Epithelial cell of esophagus (primary cell): ENCODE data around the gene FAM241B.

Experiments used
- DNase-seq: peaks from one replicate; pipeline ENCODE4 v3.0.0; 2010; ENCODE audit warnings: low read depth
- H3K4me3 ChIP-seq: 2 replicates; pipeline ENCODE4 v1.5.1; 2011; ENCODE audit warnings: mild to moderate bottlenecking, low read length, control low read depth
- CTCF ChIP-seq: IDR thresholded peaks from 2 replicates; pipeline ENCODE4 v1.5.1; 2011; ENCODE audit warnings: low read depth, mild to moderate bottlenecking, low read length, control low read depth, inconsistent platforms; ENCODE audit not compliant: insufficient read depth; ENCODE audit errors: missing control alignments

FAM241B gene

GRCh38 chr10:69679736-69680135, 49.7 kb downstream of the FAM241B start:
- DNase-seq, result no peak
- TF ChIP-seq CTCF, result no peak

GRCh38 chr10:69680610-69681009, 50.6 kb downstream of the FAM241B start:
- H3K4me3 ChIP-seq, result no peak overlapping the region
- TF ChIP-seq CTCF, result no peak
- DNase-seq, result no peak

More at GRCh38 chr10:69679736-69680135, 49.7 kb downstream of the FAM241B start:
- no peak overlapping the region for H3K4me3 ChIP-seq

- DNase-seq, result no peak
- TF ChIP-seq CTCF, result no peak
- H3K4me3 ChIP-seq, result no peak overlapping the region
These were observed 51.4 kb downstream of the FAM241B start for GRCh38 chr10:69681436-69681835.

GRCh38 chr10:69682955-69683474, 53.0 kb downstream of the FAM241B start:
- no peak for DNase-seq
- H3K4me3 ChIP-seq, result no peak overlapping the region
- TF ChIP-seq CTCF, result no peak
